SHP77 treated with DMSO at 0.1 percent for 48 hours (cell line): ENCODE measurements around the gene ADGRE2.
"Not testable (repeated sequence)": the region's sequence is repeated elsewhere in the genome, so short reads cannot be mapped to it uniquely, and the experiment has no call there.

Source experiments
- DNase-seq: peaks from one replicate; lab custom pipeline; 2025; lab: John Stamatoyannopoulos, UW

The ADGRE2 gene

GRCh38 chr19:14778110-14778845, at the start of gene ADGRE2:
Gene ADGRE2 (minus strand): TSS chr19:14778560. CDS start chr19:14776756, 1,804 bp downstream.
- DNase-seq = not testable (repeated sequence)

- DNase-seq = no peak
These were observed 47.6 kb upstream of the ADGRE2 start for GRCh38 chr19:14826006-14826405.

- no peak for DNase-seq
These were observed 43.6 kb upstream of the ADGRE2 start for GRCh38 chr19:14821937-14822336.

GRCh38 chr19:14818588-14818987, 40.2 kb upstream of the ADGRE2 start:
- no peak for DNase-seq

GRCh38 chr19:14817052-14817451, 38.7 kb upstream of the ADGRE2 start:
- no peak for DNase-seq

- DNase-seq = no peak
These were observed 36.8 kb upstream of the ADGRE2 start for GRCh38 chr19:14814982-14815652.

- no peak for DNase-seq
These were observed 31.1 kb upstream of the ADGRE2 start for GRCh38 chr19:14809272-14810057.

GRCh38 chr19:14804765-14805164, 26.4 kb upstream of the ADGRE2 start:
- DNase-seq = no peak

- DNase-seq = no peak
These were observed 20.4 kb upstream of the ADGRE2 start for GRCh38 chr19:14798760-14799159.

- DNase-seq = no peak
These were observed 17.7 kb upstream of the ADGRE2 start for GRCh38 chr19:14796021-14796420.

GRCh38 chr19:14795078-14795721, 16.8 kb upstream of the ADGRE2 start:
- no peak for DNase-seq

GRCh38 chr19:14792250-14792649, 13.9 kb upstream of the ADGRE2 start:
- DNase-seq = not testable (repeated sequence)

GRCh38 chr19:14786421-14786851, 8.1 kb upstream of the ADGRE2 start:
- DNase-seq = no peak

GRCh38 chr19:14785102-14785793, 6.9 kb upstream of the ADGRE2 start:
- DNase-seq = not testable (repeated sequence)

GRCh38 chr19:14784730-14785101, 6.4 kb upstream of the ADGRE2 start:
- DNase-seq = not testable (repeated sequence)

GRCh38 chr19:14783410-14783998, 5.1 kb upstream of the ADGRE2 start:
- not testable (repeated sequence) for DNase-seq

- DNase-seq = no peak
These were observed 4.5 kb upstream of the ADGRE2 start for GRCh38 chr19:14782626-14783409.

GRCh38 chr19:14781713-14782536, 3.6 kb upstream of the ADGRE2 start:
- DNase-seq = not testable (repeated sequence)

GRCh38 chr19:14780622-14781225, 2.4 kb upstream of the ADGRE2 start:
- not testable (repeated sequence) for DNase-seq
